ENCODE results near the gene CTSA. TPM values are rescaled to one million over a fixed set of nuclear protein-coding genes. Genes with fewer than 3 reads are reported as not detected.

The CTSA gene
- total RNA-seq, 1 donor from 2014 or later = 15.1 TPM

- Mint-ChIP-seq H3K4me3 (peak overlapping the region; percentile 44), H3K4me1 (peaks cover 23% of the 10 kb centered on the region), H3K27ac (peak overlapping the region; percentile 30), H3K27me3 (ENCODE audit: insufficient read depth, low read depth) (peaks cover 5% of the 10 kb centered on the region), H3K36me3 (peaks cover 20% of the 10 kb centered on the region), H3K9me3 (no peaks in the 10 kb centered on the region)
- TF ChIP-seq EZH2 (IDR thresholded peaks at IDR 0.05) = no peak
- TF ChIP-seq EZH2phosphoT487 (IDR thresholded peaks at IDR 0.05) = no peak
- no peak for TF ChIP-seq CTCF (IDR thresholded peaks at IDR 0.05)
- DNase-seq (ENCODE audit: low spot score) = no peak
- Histone ChIP-seq H3F3A (ENCODE audit: low read depth) (peaks cover 9% of the 10 kb centered on the region), H4K20me1 (ENCODE audit: low read depth) (no peaks in the 10 kb centered on the region), H2AFZ (replicated peaks) (no peak overlapping the region), H3K4me2 (no peak overlapping the region), H3K4me3 (no peak overlapping the region), H3K36me3 (no peaks in the 10 kb centered on the region), H3K79me2 (ENCODE audit: low read depth) (peaks cover 7% of the 10 kb centered on the region), H3K27me3 (peaks cover 4% of the 10 kb centered on the region), H3K9ac (no peak overlapping the region), H3K27ac (no peak overlapping the region), H3K4me1 (peaks cover 5% of the 10 kb centered on the region), H3K9me3 (ENCODE audit: low read depth) (no peaks in the 10 kb centered on the region)
Measured at GRCh38 chr20:45908084-45908483, 16.9 kb downstream of the CTSA start.

DNA sequence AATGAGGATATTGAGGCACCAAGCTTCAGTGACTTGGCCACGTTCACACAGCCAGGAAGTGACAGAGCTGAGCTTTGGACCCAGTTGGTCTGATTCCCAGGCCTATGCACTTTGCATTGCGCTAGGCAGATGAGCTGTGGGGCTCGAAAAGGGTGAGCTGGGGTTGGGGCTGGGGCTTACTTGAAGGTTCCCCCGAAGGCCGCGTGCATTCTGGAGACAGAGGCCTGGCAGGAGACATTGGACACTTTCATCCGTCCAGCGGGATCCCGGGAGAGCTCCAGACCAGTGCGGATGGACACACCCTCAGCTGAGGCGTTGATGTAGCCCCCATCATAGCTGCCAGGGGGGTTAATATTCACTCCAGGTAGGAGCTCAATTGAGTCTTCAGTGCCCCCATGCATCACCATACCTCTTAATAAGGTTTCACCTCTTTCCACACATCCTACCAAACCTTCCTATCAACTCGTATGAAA lies 18.2 kb downstream of the CTSA start:
- no peak overlapping the region for H3K27ac ChIP-seq
- peaks cover 7% of the 10 kb centered on the region for H3K79me2 ChIP-seq (ENCODE audit: low read depth)
- no peak overlapping the region for H3K4me2 ChIP-seq
- H3F3A ChIP-seq (ENCODE audit: low read depth) = peaks cover 9% of the 10 kb centered on the region
- H3K27me3 ChIP-seq = peaks cover 4% of the 10 kb centered on the region
- Mint-ChIP-seq H3K4me1 (peaks cover 24% of the 10 kb centered on the region), H3K27ac (no peak overlapping the region), H3K27me3 (ENCODE audit: insufficient read depth, low read depth) (peaks cover 5% of the 10 kb centered on the region), H3K9me3 (no peaks in the 10 kb centered on the region), H3K36me3 (peaks cover 15% of the 10 kb centered on the region), H3K4me3 (no peak overlapping the region)
- DNase-seq (ENCODE audit: low spot score) = no peak
- no peak overlapping the region for H3K4me3 ChIP-seq
- H3K4me1 ChIP-seq = peaks cover 5% of the 10 kb centered on the region
- no peaks in the 10 kb centered on the region for H4K20me1 ChIP-seq (ENCODE audit: low read depth)
- H2AFZ ChIP-seq (replicated peaks) = no peak overlapping the region
- no peaks in the 10 kb centered on the region for H3K9me3 ChIP-seq (ENCODE audit: low read depth)
- H3K9ac ChIP-seq = no peak overlapping the region
- TF ChIP-seq EZH2phosphoT487 (IDR thresholded peaks at IDR 0.05) = no peak
- TF ChIP-seq CTCF (IDR thresholded peaks at IDR 0.05) = no peak
- TF ChIP-seq EZH2 (IDR thresholded peaks at IDR 0.05) = no peak
- no peaks in the 10 kb centered on the region for H3K36me3 ChIP-seq

- H3K27me3 Mint-ChIP-seq (ENCODE audit: insufficient read depth, low read depth) = peaks cover 5% of the 10 kb centered on the region
Measured at GRCh38 chr20:45909817-45910669, 18.9 kb downstream of the CTSA start.

More at GRCh38 chr20:45909817-45910669, 18.9 kb downstream of the CTSA start:
- Mint-ChIP-seq H3K4me1 (peaks cover 28% of the 10 kb centered on the region), H3K27ac (peak overlapping the region; percentile 54), H3K4me3 (peak overlapping the region; percentile 92), H3K36me3 (peaks cover 15% of the 10 kb centered on the region), H3K9me3 (no peaks in the 10 kb centered on the region)
- Histone ChIP-seq H3K27me3 (peaks cover 4% of the 10 kb centered on the region), H3K9ac (no peak overlapping the region), H3K36me3 (no peaks in the 10 kb centered on the region), H3F3A (ENCODE audit: low read depth) (peaks cover 9% of the 10 kb centered on the region), H3K9me3 (ENCODE audit: low read depth) (no peaks in the 10 kb centered on the region), H3K27ac (no peak overlapping the region), H3K4me3 (peak overlapping the region; percentile 19), H3K79me2 (ENCODE audit: low read depth) (peaks cover 7% of the 10 kb centered on the region), H4K20me1 (ENCODE audit: low read depth) (no peaks in the 10 kb centered on the region), H2AFZ (replicated peaks) (no peak overlapping the region), H3K4me2 (peak overlapping the region; percentile 29), H3K4me1 (peaks cover 5% of the 10 kb centered on the region)
- no peak for TF ChIP-seq CTCF (IDR thresholded peaks at IDR 0.05)
- no peak for TF ChIP-seq EZH2 (IDR thresholded peaks at IDR 0.05)
- no peak for DNase-seq (ENCODE audit: low spot score)

All from neural progenitor cell (in vitro differentiated cells).